GM19239 (cell line): Measurements from ENCODE around the gene ZNF598.

ENCODE experiments used
- DNase-seq: peaks from one replicate; pipeline ENCODE4 v3.0.0; 2011; ENCODE audit warnings: low spot score; ENCODE audit not compliant: insufficient read length
- FAIRE-seq: peaks from 2 replicates; lab custom pipeline; 2011; peaks lifted over from hg19 to GRCh38; lab: Jason Lieb, UNC

The ZNF598 gene

DNA sequence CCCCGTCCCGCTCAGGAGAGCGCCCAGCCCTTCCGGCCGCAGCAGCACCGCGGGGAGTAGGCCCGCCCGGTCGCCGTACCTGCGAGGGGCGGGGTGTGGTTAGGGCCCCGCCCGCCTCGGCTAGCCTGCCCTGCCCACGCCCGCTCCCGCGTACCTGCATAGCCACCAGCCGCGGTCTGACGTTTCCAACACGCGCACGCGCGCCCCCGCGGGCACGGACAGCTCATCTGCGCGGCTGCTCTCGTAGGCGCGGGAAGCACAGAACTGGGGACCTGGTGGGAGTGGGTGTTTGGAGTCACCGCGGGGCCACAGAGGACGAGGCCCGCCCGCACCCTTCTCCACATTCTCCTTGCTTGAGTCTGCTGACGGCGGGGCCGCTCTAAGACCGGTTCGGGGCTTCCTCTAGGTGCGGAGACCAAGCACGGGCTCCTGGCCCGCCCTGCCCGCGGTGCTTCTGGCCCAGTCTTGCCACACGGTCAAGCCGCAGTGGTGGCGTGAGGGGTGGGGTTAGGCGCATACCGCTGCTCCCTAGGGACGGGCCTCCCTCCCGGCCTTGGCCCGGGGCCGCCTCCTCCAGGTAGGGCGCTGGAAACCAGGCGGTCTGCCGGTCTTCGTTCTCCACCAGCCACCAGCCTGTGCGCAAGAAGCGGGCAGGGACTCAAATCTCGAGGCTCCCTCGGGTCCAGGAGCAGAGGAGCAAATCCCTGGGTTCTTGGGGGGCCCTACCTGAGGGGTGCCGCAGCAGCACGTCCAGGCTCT lies 30.2 kb downstream of the ZNF598 start:
- FAIRE-seq: no peak
- DNase-seq: no peak

GRCh38 chr16:1978476-1979120 lies 31.0 kb downstream of the ZNF598 start:
- no peak for FAIRE-seq
- DNase-seq: no peak

DNA sequence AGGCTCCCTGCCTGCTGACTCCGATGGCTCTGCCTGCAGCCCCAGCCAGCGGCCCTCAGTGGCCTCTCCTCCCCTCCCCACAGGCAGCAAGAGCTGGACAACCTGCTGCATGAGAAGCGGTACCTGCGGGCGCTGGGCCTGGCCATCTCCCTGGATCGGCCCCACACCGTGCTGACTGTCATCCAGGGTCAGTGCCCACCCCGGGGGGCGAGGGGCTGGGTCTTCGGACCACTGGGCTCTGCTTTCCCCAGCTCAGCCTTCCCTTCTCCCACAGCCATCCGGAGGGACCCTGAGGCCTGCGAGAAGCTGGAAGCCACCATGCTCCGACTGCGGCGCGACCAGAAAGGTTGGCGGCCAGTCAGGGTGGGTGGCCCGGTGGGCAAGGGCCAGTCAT lies 31.7 kb downstream of the ZNF598 start:
- FAIRE-seq (no peak), DNase-seq (no peak)

GRCh38 chr16:1976951-1977874 lies 32.4 kb downstream of the ZNF598 start:
- DNase-seq (no peak), FAIRE-seq (no peak)

- FAIRE-seq (no peak), DNase-seq (no peak)
These were observed 33.5 kb downstream of the ZNF598 start for GRCh38 chr16:1976216-1976520.

GRCh38 chr16:1975432-1976215 lies 34.0 kb downstream of the ZNF598 start:
- DNase-seq (no peak), FAIRE-seq (no peak)

DNA sequence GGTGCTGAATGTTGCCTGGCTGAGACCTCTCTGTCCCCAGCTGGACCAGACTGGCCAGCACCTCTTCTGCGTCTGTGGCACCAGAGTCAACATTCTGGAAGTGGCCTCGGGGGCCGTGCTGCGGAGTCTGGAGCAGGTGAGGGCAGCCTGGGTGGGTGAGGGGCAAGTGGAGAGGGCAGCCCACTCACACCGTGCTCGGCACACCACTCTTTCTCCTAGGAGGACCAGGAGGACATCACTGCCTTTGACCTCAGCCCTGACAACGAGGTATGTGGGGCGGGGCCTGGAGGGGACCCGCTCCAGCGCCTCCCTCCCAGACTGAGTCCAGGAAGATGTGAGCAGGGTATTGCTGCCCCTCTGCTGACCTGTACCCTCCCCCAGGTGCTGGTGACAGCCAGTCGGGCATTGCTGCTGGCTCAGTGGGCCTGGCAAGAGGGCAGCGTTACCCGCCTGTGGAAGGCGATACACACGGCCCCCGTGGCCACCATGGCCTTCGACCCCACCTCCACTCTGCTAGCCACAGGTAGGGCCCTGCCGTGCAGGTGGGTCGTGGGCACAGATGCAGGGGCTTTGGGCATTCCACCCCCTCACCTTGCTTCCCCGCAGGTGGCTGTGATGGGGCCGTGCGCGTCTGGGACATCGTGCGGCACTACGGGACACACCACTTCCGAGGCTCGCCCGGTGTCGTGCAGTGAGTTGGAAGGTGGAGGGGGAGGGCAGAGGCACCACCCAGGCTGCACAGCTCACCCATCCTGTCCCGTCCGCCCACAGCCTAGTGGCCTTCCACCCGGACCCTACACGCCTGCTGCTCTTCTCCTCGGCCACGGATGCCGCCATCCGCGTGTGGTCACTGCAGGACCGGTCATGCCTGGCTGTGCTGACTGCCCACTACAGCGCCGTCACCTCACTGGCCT lies 35.2 kb downstream of the ZNF598 start:
- FAIRE-seq: no peak
- DNase-seq: no peak

GRCh38 chr16:1973461-1974156 lies 36.0 kb downstream of the ZNF598 start:
- no peak for DNase-seq
- FAIRE-seq: no peak

DNA sequence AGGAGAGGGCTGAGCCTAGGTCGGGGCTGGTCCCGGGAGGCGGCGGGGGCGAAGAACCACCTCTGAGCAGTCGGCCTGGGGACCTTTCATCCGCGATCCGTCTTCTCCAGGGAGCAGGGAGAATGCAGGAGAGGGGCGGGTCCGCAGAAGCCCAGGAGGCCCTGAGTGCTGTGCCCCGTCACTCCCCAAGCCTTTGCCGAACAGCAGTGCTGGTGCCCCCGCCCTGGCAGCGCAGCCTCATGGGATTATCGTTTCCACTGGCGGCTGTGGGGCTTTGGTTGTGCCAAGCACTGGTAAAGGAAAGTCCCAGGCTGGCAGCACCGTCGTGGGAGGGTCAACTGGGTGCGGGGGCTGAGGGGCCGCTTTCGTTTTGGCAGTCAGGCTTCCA lies 37.1 kb downstream of the ZNF598 start:
- DNase-seq: no peak
- FAIRE-seq: no peak

DNA sequence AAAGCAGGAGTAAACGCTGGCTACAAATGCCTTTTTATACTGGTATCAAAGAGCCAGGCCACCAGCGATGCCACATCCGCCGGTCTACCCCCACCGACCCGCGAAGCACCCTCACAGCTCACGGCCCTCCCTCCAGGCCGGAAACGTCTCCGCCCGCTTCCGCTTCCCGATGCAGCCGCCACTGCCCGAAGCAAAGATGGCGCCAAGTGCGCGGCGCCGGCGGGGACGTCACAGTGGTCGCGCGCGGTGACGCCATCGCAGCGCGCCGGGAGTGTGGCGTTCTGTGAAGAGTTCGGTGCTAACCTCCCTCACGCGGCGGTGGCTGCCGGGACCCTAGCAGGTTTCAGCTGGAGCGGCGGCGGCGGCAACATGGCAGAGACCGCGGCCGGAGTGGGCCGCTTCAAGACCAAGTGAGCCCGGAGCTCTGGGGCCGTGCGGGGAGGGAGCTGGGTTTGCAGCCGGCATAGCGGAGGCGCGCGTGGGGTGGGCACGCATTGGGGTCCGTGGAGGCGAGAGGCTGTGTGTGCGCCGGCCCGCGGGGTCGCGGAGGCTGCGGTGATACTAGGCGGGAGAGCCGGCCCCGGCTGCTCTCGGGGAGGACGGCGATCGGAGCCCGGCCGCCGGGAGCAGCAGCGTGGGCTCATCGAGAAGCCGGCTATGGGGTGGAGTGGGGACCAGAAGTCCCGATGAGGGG lies 37.7 kb downstream of the ZNF598 start, which contains the start of gene TBL3:
Gene TBL3 (plus strand): TSS at position 258 of the 694 bp plus-strand sequence. CDS start 112 bp downstream, at position 370.
- peak; percentile 99 for FAIRE-seq
- peak; percentile 99 for DNase-seq

GRCh38 chr16:1968146-1968953 lies 41.3 kb downstream of the ZNF598 start:
- no peak for FAIRE-seq

GRCh38 chr16:1966460-1966859 lies 43.2 kb downstream of the ZNF598 start, which contains the start of gene RNF151:
Gene RNF151, plus strand, starts transcription at chr16:1966856. Its CDS starts 26 bp downstream, at chr16:1966882.
- DNase-seq: no peak

More at GRCh38 chr16:1968146-1968953, 41.3 kb downstream of the ZNF598 start:
- DNase-seq: no peak

GRCh38 chr16:1965396-1966001 lies 44.1 kb downstream of the ZNF598 start:
- DNase-seq (no peak), FAIRE-seq (no peak)

More at GRCh38 chr16:1966460-1966859, 43.2 kb downstream of the ZNF598 start, which contains the start of gene RNF151:
- no peak for FAIRE-seq

DNA sequence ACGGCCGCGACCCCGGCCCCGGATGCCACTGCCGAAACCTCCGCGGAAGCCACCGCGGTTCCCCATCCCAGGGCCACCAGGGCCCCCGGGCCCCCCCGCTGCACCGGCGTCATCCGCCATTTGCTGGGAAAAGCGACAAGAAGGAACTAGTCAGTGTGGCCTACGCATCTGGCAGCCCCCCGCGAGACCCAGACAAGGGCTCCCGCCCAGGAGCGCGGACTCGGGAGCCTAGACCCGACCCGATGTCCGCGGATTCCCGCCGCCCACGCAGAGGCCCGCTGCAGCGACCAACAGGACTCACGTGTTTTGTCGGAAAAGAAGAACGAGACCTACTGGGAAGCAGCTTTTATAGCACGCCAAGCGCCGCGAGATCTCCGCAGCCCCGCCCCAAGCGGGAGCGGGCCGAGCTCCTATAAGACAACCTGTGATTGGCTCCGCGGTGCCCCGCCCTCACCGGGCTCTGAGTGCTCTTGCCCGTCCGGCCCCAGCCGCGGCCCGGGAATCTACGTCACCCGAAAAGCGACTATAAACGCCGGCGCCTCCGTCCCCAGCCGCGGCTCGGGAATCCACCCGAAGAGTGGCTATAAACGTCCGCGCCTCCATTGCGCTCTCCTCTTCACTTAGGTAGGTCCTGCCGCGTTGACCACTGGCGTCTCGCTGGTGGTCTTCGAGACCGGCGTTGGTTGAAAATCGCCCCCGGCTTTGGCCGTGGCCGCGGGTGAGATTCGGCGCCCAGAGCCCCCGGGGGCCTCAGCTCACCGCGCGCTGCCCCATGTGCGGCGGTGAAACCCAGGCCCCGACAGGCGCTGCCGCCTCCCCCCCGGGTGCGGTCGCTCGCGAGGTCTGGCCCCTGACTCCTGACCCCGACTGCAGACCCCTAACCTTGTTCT lies 44.9 kb downstream of the ZNF598 start, which contains the start of gene RPS2:
Gene RPS2 (minus strand): TSS at position 321 of the 890 bp plus-strand sequence. CDS start 201 bp downstream, at position 120.
- DNase-seq (peak; percentile 99), FAIRE-seq (peak; percentile 91)

GRCh38 chr16:1963806-1964505 lies 45.7 kb downstream of the ZNF598 start:
- no peak for DNase-seq
- peak; percentile 11 for FAIRE-seq
